GM23338 (cell line): ENCODE data around the gene SUSD3. TPM values are rescaled to one million over a fixed set of nuclear protein-coding genes. Genes with fewer than 3 reads are reported as not detected.

ENCODE experiments used
- ATAC-seq: fragments of 200-7000 bp; cut with Tn5 transposase; 3 replicates; pipeline ENCODE4 v1.9.1; 2020
- DNase-seq: peaks from one replicate; pipeline ENCODE4 v3.0.0-alpha.2; 2015; ENCODE audit warnings: low spot score
- H2AFZ ChIP-seq: fragments of 200-600 bp; sonication (generic); 2 replicates; pipeline ENCODE4 v1.8.0; 2016; ENCODE audit warnings: antibody characterized with exemption, mild to moderate bottlenecking, moderate library complexity
- H3F3A ChIP-seq: fragments of 200-600 bp; sonication (generic); replicated peaks from 2 replicates; pipeline ENCODE4 v1.8.0; 2017; ENCODE audit warnings: antibody characterized with exemption, mixed run types, low read depth
- H3K27ac ChIP-seq: fragments of 200-600 bp; sonication (generic); 2 replicates; pipeline ENCODE4 v1.6.1; 2016; ENCODE audit warnings: low read depth
- H3K27me3 ChIP-seq: fragments of 200-600 bp; sonication (generic); 2 replicates; pipeline ENCODE4 v1.8.0; 2016; ENCODE audit warnings: mild to moderate bottlenecking, mixed run types, moderate library complexity; ENCODE audit not compliant: insufficient read depth
- H3K36me3 ChIP-seq: fragments of 200-600 bp; sonication (generic); 2 replicates; pipeline ENCODE4 v1.8.0; 2016; ENCODE audit warnings: mild to moderate bottlenecking; ENCODE audit not compliant: insufficient read depth
- H3K4me1 ChIP-seq: fragments of 200-600 bp; sonication (generic); 2 replicates; pipeline ENCODE4 v1.8.0; 2016; ENCODE audit warnings: mild to moderate bottlenecking, moderate library complexity; ENCODE audit not compliant: insufficient read depth
- H3K4me2 ChIP-seq: fragments of 200-600 bp; sonication (generic); 2 replicates; pipeline ENCODE4 v1.7.1; 2017; ENCODE audit warnings: mixed run types
- H3K4me3 ChIP-seq: fragments of 200-600 bp; sonication (generic); 2 replicates; pipeline ENCODE4 v1.6.1; 2016; ENCODE audit warnings: mixed run types
- H3K79me2 ChIP-seq: fragments of 200-600 bp; sonication (generic); replicated peaks from 2 replicates; pipeline ENCODE4 v1.8.0; 2017; ENCODE audit warnings: mild to moderate bottlenecking; ENCODE audit not compliant: insufficient read depth
- H3K9me2 ChIP-seq: fragments of 200-600 bp; sonication (generic); 2 replicates; pipeline ENCODE4 v1.8.0; 2017; ENCODE audit not compliant: insufficient read depth
- H4K20me1 ChIP-seq: fragments of 200-600 bp; sonication (generic); replicated peaks from 2 replicates; pipeline ENCODE4 v1.8.0; 2017; ENCODE audit warnings: mild to moderate bottlenecking; ENCODE audit not compliant: insufficient read depth
- H3K27ac Mint-ChIP-seq: 2 replicates; pipeline ENCODE4 v1.8.0; 2020; ENCODE audit warnings: inconsistent platforms, mild to moderate bottlenecking, moderate library complexity, mixed read lengths
- H3K27me3 Mint-ChIP-seq: 3 replicates; pipeline ENCODE4 v1.8.0; 2022; ENCODE audit warnings: low read depth, mild to moderate bottlenecking, moderate library complexity, mixed read lengths, inconsistent platforms; ENCODE audit not compliant: insufficient read depth, poor library complexity
- H3K36me3 Mint-ChIP-seq: 3 replicates; pipeline ENCODE4 v1.8.0; 2021; ENCODE audit warnings: low read depth, mild to moderate bottlenecking, inconsistent platforms, moderate library complexity, mixed read lengths
- H3K4me1 Mint-ChIP-seq: 3 replicates; pipeline ENCODE4 v1.8.0; 2020; ENCODE audit warnings: mild to moderate bottlenecking, inconsistent platforms, mixed read lengths
- H3K4me3 Mint-ChIP-seq: 3 replicates; pipeline ENCODE4 v1.8.0; 2021; ENCODE audit warnings: moderate library complexity, mild to moderate bottlenecking, inconsistent platforms, mixed read lengths
- H3K9me3 Mint-ChIP-seq: 3 replicates; pipeline ENCODE4 v1.8.0; 2020; ENCODE audit warnings: moderate library complexity, mild to moderate bottlenecking, inconsistent platforms, mixed read lengths
- CREB1 ChIP-seq: fragments of 250-450 bp; sonication (Bioruptor Pico); IDR thresholded peaks from 2 replicates; pipeline ENCODE4 v1.5.0; 2020; ENCODE audit warnings: low read depth, mild to moderate bottlenecking, moderate library complexity
- EZH2 ChIP-seq: fragments of 200-600 bp; sonication (generic); IDR thresholded peaks from one replicate; pipeline ENCODE4 v1.8.0; 2017; ENCODE audit warnings: antibody characterized with exemption, mild to moderate bottlenecking, low read depth; ENCODE audit not compliant: unreplicated experiment
- EZH2phosphoT487 ChIP-seq: fragments of 200-600 bp; sonication (generic); IDR thresholded peaks from one replicate; pipeline ENCODE4 v1.8.1; 2018; ENCODE audit warnings: antibody characterized with exemption; ENCODE audit not compliant: unreplicated experiment
- NANOG ChIP-seq: IDR thresholded peaks from 2 replicates; pipeline ENCODE4 v1.6.1; 2016; ENCODE audit warnings: antibody characterized with exemption, borderline replicate concordance
- POLR2AphosphoS5 ChIP-seq: IDR thresholded peaks from 2 replicates; pipeline ENCODE4 v1.6.1; 2016; ENCODE audit warnings: antibody characterized with exemption, low read depth
- STAT1 ChIP-seq: IDR thresholded peaks from one replicate; pipeline ENCODE4 v1.6.1; 2016; ENCODE audit warnings: antibody characterized with exemption; ENCODE audit not compliant: unreplicated experiment
- ZNF114 ChIP-seq: fragments of 250-450 bp; sonication (Bioruptor Pico); IDR thresholded peaks from 2 replicates; pipeline ENCODE4 v1.5.0; 2020; ENCODE audit warnings: mild to moderate bottlenecking, moderate library complexity
- ZNF331 ChIP-seq: fragments of 250-450 bp; sonication (Bioruptor Pico); IDR thresholded peaks from 2 replicates; pipeline ENCODE4 v1.5.0; 2020; ENCODE audit warnings: low read depth, mild to moderate bottlenecking, moderate library complexity
- polyA plus RNA-seq: library from polyadenylated mRNA; unstranded; fragments of >200 nt; fragmentation: Nextera tagmentation; extraction: Ambion mirVana; gene quantifications from 2 replicates; pipeline ENCODE4 v1.2.1, GENCODE V29; 2016
- total RNA-seq: library from RNA; depleted of rRNA; stranded (reverse); fragments of >200 nt; shearing (Covaris generic); gene quantifications from 2 replicates; pipeline ENCODE4 v1.2.3, GENCODE V29; 2014
- TF ChIP-seq, protein P1 (sequence below), 2 experiments: fragments of 200-600 bp in 1 of 2; sonication (generic) in 1 of 2; conservative IDR thresholded peaks; 2 replicates each; pipeline versions ENCODE4 v1.5.1 to v1.6.1; 2016 to 2017; ENCODE audit warnings: antibody characterized with exemption in 2 of 2, low read depth in 2 of 2, mild to moderate bottlenecking in 2 of 2, moderate library complexity in 1 of 2
- TF ChIP-seq, protein P2 (sequence below): IDR thresholded peaks from 2 replicates; pipeline ENCODE4 v1.6.1; 2016; ENCODE audit warnings: antibody characterized with exemption
- TF ChIP-seq, protein P3 (sequence below): IDR thresholded peaks from one replicate; pipeline ENCODE4 v1.6.1; 2018; ENCODE audit warnings: antibody characterized with exemption; ENCODE audit not compliant: unreplicated experiment

Gene SUSD3
- total and polyA plus RNA-seq, 2 experiments from 2014 or later, result 6.9 to 20.1 TPM

DNA sequence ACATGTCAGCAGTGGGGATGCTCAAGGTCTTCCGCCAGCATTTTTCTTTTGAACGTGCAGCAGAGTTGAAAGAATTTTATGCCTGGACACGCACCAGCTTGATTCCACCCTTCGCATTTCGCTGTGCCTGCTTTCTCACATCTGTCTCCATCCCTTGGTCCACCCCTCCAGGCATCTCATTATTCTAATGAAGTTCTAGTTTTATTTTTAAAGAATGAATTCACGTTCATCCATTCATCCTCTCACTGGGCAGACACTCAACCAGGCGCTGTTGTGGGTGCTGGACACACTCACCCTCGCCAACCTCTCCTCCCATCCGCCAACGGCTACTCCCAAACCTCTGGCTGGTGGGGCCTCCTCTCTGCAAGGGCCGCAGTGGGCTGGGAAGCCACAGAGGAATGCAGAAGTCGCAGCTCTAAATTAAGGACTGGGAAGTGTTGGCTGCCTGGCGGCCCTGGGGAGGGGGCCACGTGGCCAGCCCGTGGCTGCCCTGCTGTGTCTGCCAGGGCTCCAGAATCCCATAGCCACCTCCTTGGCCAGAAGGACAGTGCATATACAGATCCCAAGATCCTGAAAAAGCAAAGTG, 6.7 kb downstream of the SUSD3 start:
- Mint-ChIP-seq H3K9me3 (no peaks in the 10 kb centered on the region), H3K27me3 (peaks cover 14% of the 10 kb centered on the region), H3K4me1 (peaks cover 13% of the 10 kb centered on the region), H3K36me3 (no peaks in the 10 kb centered on the region), H3K27ac (no peak overlapping the region), H3K4me3 (no peak overlapping the region)
- TF ChIP-seq, protein P1, sequence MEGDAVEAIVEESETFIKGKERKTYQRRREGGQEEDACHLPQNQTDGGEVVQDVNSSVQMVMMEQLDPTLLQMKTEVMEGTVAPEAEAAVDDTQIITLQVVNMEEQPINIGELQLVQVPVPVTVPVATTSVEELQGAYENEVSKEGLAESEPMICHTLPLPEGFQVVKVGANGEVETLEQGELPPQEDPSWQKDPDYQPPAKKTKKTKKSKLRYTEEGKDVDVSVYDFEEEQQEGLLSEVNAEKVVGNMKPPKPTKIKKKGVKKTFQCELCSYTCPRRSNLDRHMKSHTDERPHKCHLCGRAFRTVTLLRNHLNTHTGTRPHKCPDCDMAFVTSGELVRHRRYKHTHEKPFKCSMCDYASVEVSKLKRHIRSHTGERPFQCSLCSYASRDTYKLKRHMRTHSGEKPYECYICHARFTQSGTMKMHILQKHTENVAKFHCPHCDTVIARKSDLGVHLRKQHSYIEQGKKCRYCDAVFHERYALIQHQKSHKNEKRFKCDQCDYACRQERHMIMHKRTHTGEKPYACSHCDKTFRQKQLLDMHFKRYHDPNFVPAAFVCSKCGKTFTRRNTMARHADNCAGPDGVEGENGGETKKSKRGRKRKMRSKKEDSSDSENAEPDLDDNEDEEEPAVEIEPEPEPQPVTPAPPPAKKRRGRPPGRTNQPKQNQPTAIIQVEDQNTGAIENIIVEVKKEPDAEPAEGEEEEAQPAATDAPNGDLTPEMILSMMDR (conservative IDR thresholded peaks at IDR 0.05; ENCODE audit: low read depth in 2 of 2), result no peak
- TF ChIP-seq STAT1 (no peak), EZH2 (no peak), EZH2phosphoT487 (no peak), ZNF114 (CRISPR knock-in tag) (no peak), CREB1 (CRISPR knock-in tag) (no peak), NANOG (no peak), POLR2AphosphoS5 (no peak), ZNF331 (no peak)
- TF ChIP-seq, protein P2, sequence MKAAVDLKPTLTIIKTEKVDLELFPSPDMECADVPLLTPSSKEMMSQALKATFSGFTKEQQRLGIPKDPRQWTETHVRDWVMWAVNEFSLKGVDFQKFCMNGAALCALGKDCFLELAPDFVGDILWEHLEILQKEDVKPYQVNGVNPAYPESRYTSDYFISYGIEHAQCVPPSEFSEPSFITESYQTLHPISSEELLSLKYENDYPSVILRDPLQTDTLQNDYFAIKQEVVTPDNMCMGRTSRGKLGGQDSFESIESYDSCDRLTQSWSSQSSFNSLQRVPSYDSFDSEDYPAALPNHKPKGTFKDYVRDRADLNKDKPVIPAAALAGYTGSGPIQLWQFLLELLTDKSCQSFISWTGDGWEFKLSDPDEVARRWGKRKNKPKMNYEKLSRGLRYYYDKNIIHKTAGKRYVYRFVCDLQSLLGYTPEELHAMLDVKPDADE, result no peak
- TF ChIP-seq, protein P3, sequence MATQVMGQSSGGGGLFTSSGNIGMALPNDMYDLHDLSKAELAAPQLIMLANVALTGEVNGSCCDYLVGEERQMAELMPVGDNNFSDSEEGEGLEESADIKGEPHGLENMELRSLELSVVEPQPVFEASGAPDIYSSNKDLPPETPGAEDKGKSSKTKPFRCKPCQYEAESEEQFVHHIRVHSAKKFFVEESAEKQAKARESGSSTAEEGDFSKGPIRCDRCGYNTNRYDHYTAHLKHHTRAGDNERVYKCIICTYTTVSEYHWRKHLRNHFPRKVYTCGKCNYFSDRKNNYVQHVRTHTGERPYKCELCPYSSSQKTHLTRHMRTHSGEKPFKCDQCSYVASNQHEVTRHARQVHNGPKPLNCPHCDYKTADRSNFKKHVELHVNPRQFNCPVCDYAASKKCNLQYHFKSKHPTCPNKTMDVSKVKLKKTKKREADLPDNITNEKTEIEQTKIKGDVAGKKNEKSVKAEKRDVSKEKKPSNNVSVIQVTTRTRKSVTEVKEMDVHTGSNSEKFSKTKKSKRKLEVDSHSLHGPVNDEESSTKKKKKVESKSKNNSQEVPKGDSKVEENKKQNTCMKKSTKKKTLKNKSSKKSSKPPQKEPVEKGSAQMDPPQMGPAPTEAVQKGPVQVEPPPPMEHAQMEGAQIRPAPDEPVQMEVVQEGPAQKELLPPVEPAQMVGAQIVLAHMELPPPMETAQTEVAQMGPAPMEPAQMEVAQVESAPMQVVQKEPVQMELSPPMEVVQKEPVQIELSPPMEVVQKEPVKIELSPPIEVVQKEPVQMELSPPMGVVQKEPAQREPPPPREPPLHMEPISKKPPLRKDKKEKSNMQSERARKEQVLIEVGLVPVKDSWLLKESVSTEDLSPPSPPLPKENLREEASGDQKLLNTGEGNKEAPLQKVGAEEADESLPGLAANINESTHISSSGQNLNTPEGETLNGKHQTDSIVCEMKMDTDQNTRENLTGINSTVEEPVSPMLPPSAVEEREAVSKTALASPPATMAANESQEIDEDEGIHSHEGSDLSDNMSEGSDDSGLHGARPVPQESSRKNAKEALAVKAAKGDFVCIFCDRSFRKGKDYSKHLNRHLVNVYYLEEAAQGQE, result no peak
- Histone ChIP-seq H3K27me3 (no peaks in the 10 kb centered on the region), H3K4me1 (0 out of 2 replicates have a peak, but pooled peaks cover 3% of the 10 kb centered on the region), H2AFZ (no peak overlapping the region), H3K4me3 (no peak overlapping the region), H3K79me2 (no peaks in the 10 kb centered on the region), H3K36me3 (no peaks in the 10 kb centered on the region), H3K9me2 (no peaks in the 10 kb centered on the region), H3K27ac (no peak overlapping the region), H3K4me2 (no peak overlapping the region), H4K20me1 (no peaks in the 10 kb centered on the region), H3F3A (no peaks in the 10 kb centered on the region)
- DNase-seq (no peak), ATAC-seq (no peak)
